ENCODE results near the gene DMD.

Gene DMD

GRCh38 chrX:32514986-32515385, 696.4 kb downstream of the DMD start:
- DNase-seq (ENCODE audit: low spot score), result no peak
- no peak for FAIRE-seq

- DNase-seq (ENCODE audit: low spot score) (no peak), FAIRE-seq (no peak)
These were observed 709.7 kb downstream of the DMD start for GRCh38 chrX:32501606-32502005.

- FAIRE-seq (no peak), DNase-seq (ENCODE audit: low spot score) (no peak)
These were observed 714.7 kb downstream of the DMD start for GRCh38 chrX:32496671-32497070.

DNA sequence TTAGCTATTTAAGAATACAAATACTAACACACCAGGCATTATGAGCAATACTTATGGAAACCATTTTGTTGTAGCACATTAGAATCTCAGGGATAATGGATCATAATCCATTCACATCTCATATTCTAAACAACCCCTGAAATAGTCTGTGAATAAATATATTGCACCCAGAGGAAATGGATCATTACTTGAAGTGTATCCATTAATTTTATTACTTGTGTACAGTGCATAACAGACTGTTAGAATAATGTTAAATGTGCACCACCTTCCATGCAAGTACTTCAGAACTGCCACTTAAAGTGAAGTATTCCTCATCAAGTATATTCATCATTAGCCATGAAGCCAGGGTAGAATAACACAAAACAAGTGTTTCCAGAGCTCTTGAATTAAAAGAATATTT, 715.5 kb downstream of the DMD start:
- FAIRE-seq (no peak), DNase-seq (ENCODE audit: low spot score) (no peak)

DNA sequence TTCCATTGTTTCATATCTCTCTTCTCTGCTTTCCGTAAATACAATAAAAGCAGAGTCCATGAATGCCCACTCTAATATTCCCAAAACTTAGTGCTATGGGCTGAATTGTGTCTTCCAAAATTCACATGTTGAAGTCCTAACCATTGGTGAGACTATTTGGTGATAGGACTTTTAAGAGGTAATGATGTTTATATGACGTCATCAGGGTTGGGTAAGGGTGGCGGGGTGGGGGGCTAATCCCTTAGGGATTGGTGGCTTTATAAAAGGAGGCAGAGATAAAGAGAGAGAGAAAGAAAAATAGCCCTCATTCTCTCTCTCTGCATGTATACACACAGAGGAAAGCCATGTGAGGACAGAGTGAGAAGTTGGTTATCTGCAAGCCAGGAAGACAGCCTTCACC, 722.2 kb downstream of the DMD start:
- FAIRE-seq, result no peak

DNA sequence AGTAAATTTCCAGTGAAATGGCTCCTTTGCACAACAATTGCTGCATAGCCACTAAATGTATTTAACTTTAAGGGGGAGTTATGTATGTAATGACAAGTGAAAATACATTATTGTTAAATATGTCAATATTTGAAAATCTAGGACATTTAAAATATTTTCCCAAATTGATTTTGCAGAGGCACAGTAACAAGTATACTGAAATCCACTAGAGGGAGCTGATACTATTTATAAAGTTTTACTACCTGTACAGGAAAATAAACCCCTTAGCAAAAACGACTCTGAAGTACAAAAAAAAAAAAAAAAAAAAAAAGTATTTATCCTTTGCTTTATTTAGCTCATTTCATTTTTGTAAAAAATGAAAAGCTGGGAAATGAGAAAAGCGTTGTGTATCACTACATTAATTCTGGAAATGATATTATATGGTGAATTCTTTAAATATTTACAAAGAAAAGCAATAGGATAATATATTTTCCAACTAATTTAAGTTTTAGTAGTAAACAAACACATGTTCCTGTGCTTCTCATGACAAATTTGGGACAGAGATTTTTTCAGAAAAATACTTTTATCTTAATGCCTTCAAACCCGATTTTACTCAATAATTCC, 727.7 kb downstream of the DMD start:
- FAIRE-seq, result peak; percentile 42

More for the DNA sequence above, 722.2 kb downstream of the DMD start:
- DNase-seq (ENCODE audit: low spot score), result no peak

GRCh38 chrX:32480019-32480418, 731.3 kb downstream of the DMD start:
- no peak for FAIRE-seq
- DNase-seq (ENCODE audit: low spot score), result no peak

More for the DNA sequence above, 727.7 kb downstream of the DMD start:
- DNase-seq (ENCODE audit: low spot score), result no peak

- no peak for DNase-seq (ENCODE audit: low spot score)
- FAIRE-seq, result no peak
These were observed 739.0 kb downstream of the DMD start for GRCh38 chrX:32472364-32472763.

GRCh38 chrX:32455704-32456103, 755.6 kb downstream of the DMD start:
- DNase-seq (ENCODE audit: low spot score) (no peak), FAIRE-seq (no peak)

- no peak for FAIRE-seq
- DNase-seq (ENCODE audit: low spot score), result no peak
These were observed 759.2 kb downstream of the DMD start for GRCh38 chrX:32451954-32452695.

DNA sequence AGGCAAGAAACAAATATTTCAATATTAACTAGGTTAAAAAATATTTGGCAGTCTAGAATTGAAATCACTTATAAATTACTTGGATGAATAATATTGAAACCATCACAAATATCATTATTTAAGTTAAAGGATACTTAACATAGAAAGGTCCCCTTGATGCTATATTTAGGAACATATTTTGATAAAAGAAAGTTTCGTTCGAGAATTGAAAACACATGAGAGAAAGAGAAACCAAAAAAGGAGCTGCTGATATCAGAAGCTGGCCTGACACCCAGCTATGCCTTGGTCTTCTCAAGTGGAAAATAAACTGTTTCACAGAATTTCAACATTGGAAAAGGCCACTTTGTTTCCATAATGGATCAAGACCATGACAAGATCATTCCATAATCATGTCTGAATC, 762.4 kb downstream of the DMD start:
- FAIRE-seq, result no peak
- no peak for DNase-seq (ENCODE audit: low spot score)

GRCh38 chrX:32448320-32448719, 763.0 kb downstream of the DMD start:
- FAIRE-seq, result no peak
- no peak for DNase-seq (ENCODE audit: low spot score)

GRCh38 chrX:32447640-32448039, 763.7 kb downstream of the DMD start:
- FAIRE-seq, result no peak
- DNase-seq (ENCODE audit: low spot score), result no peak

DNA sequence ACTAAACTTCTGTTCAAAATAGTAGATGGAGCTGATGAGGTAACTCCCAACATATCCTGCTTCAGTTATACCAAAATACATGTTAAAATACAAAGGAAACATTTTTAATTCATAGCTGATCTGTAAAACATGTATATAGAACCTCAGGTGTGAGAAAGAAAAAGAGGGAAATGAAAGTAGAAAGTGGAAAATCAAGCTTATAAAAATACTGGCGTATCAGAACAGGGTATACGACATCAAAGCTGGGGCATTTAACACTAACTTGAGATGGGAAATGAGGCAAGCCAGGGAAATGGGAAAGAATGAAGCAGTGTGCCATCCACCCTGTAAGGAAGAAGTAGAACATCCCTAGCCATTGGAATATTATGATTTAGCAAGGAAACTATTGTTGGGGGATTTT, 767.5 kb downstream of the DMD start:
- no peak for FAIRE-seq

DNA sequence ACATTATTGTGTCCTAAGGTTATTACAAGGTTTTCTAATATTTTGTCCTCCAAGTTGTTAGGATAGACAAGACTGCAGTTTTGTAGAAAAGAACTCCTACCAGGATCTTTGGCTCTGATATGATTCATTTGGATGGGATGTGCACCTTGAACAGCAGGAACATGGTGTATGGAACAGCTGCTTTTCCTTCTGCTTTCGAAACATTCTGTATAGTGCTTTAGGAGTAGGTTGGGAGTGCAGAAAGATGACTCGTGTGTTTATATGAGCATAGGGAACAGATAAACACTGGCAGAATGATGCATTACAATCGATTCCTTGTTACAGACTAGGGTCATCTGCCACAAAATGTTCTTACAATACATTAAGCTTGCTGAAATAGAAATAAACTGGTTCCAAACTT, 790.1 kb downstream of the DMD start:
- DNase-seq (ENCODE audit: low spot score) (no peak), FAIRE-seq (no peak)

More for the DNA sequence above, 767.5 kb downstream of the DMD start:
- DNase-seq (ENCODE audit: low spot score), result no peak

DNA sequence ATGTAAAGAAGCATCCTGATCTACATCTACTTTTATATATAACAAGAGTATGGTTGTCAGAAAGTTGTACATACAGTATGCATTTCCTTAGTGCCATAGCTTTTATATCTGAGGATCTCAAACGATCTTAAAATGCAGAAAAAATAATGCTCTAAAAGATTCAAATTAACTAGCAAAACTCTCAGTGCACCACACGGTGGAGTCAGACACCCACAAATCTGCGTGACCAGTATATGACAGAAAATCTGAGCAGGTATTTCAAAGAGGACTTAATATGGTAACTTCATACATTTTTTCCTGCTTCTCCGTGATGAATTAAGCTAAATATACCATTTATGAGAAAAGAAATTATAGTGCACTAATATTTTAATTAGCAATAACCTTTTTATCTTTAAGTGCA, 803.0 kb downstream of the DMD start:
- no peak for DNase-seq (ENCODE audit: low spot score)
- no peak for FAIRE-seq

DNA sequence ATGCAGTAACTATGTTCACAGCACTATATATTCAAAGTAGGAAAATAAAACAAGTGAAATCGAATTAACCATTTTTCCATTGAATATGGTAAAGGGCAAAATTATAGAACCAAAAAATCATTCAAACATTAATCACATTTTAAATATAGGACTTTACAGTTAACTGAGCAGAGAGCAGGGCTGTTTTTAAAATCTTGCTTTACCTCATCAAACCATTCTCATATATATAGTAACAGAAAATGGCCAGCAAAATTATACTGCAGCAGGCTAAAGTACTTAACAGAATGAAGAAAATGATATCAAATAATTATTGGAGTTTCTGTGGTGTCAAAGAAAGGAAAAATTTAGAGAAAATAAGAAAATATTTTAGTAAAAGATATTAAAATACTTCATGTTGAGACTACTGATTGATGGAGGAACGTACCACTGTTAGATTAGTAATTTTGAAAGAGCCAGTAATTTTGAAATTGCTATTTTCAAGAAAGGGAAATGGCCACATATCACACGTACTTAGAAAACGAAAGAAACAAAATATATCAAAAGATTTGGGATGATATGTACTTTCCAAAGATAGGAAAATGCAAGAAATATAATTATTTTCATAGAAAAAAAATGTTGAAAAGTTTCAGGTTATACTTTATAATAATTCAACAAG, 813.7 kb downstream of the DMD start:
- FAIRE-seq (no peak), DNase-seq (ENCODE audit: low spot score) (no peak)

- DNase-seq (ENCODE audit: low spot score), result no peak
- no peak for FAIRE-seq
These were observed 815.5 kb downstream of the DMD start for GRCh38 chrX:32395878-32396277.

DNA sequence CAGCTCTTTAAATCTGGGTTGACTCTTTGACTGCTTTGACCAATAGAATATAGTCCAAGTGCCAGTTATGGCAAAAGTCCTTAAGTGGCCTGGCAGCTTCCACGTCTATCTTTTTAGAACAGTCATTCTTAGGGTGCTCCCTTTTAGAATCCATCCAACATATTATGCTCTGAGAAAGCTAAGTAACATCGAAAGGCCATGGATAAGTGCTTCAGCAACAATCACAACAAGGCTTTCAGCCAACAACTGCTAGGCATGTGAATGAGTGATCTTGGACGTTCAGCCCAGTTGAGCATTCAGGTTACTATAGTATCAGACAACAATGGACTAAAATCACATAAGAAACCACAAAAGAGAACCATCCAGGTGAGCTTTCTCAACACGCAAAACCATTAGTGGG, 818.7 kb downstream of the DMD start:
- no peak for FAIRE-seq

DNA sequence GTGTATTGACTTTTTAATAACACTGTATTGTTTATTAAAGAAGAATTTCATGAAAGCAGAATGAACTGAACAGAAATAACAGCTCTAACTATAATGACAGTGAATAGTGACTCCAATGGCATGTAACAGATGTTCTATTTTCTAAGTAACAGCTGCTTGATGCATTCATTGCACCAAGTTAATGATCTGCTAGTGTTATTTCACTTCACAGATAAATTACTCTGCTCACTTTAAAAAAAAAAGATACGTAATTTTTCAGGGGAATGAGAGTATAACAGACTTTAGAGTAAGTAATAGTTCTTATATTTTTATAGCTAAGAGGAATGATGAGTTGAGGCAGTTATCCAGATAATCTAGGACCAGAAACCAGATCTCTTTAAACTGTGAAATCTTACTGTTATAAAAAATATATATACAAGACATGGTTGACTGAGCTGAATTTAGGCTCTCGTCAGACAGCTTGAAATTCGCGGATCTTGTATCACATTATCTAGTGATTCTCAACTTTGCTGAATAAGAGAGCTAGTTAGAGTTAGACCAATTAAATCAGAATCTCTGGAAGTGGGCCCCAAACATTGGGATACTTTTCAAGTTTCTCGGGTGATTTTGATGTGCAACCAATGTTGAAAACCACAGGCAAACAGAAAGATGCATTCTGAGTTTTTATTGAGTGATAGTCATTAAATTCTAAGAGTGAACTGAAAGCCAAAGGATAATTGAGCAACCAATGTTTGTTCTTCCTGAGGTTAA, 840.7 kb downstream of the DMD start:
- FAIRE-seq (no peak), DNase-seq (ENCODE audit: low spot score) (no peak)

More for the DNA sequence above, 818.7 kb downstream of the DMD start:
- DNase-seq (ENCODE audit: low spot score), result no peak

GRCh38 chrX:32293962-32294700, 917.2 kb downstream of the DMD start:
- FAIRE-seq (no peak), DNase-seq (ENCODE audit: low spot score) (no peak)

All from RCC 7860 (cell line).